GM03348 (cell line): ENCODE measurements around the gene GLMP.
"Not testable (repeated sequence)": the region's sequence is repeated elsewhere in the genome, so short reads cannot be mapped to it uniquely, and the experiment has no call there.

Experiments used
- DNase-seq: peaks from one replicate; pipeline ENCODE4 v3.0.0; 2012; ENCODE audit warnings: low spot score

Gene GLMP, protein sequence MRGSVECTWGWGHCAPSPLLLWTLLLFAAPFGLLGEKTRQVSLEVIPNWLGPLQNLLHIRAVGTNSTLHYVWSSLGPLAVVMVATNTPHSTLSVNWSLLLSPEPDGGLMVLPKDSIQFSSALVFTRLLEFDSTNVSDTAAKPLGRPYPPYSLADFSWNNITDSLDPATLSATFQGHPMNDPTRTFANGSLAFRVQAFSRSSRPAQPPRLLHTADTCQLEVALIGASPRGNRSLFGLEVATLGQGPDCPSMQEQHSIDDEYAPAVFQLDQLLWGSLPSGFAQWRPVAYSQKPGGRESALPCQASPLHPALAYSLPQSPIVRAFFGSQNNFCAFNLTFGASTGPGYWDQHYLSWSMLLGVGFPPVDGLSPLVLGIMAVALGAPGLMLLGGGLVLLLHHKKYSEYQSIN

DNA sequence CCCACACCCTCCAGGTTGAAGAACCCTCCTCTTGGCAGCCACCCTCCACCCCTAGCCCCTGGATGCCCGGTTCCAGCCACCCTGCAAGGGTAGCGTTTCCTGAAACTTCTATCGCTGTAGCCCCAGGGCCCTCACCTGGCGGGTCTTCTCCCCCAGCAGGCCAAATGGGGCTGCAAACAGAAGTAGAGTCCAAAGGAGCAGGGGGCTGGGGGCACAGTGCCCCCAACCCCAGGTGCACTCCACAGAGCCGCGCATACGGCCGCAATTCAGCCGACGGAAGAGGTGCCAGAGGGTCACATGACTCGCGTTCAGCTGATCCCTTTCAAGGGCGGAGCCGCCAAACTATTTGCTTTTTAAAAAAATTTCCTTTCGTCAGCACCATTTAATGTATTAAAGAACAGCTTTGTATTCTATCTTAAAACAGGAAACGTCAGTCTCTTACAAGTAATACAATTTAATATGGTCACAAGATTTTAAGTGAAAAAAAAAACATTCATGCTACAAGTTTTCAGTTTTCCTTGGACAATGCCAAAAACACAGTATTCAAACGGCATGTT lies at the start of gene GLMP:
GLMP (minus strand) TSS at position 289 of the 557 bp plus-strand sequence; CDS start at position 255, 34 bp downstream.
- DNase-seq = peak; percentile 87

DNA sequence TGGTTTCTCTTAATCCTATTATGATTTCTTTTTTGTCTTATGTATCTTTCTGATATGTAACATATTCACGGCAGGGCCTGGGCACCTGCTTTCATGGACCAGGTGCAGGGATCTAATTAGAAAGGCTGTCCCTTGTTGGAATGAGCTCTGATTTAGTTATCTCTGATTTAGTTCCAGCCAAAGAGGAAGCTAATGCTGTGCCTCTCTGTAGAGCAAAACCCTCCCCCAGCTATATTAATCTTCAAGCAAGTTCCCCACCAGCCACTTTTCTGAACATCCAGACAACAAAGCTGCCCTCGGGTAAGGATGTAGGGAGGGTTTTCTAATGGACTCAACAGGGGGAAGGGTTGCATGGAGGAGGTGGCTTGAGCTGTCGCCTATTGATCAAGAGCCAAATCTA lies 48.9 kb upstream of the GLMP start:
- DNase-seq = no peak

DNA sequence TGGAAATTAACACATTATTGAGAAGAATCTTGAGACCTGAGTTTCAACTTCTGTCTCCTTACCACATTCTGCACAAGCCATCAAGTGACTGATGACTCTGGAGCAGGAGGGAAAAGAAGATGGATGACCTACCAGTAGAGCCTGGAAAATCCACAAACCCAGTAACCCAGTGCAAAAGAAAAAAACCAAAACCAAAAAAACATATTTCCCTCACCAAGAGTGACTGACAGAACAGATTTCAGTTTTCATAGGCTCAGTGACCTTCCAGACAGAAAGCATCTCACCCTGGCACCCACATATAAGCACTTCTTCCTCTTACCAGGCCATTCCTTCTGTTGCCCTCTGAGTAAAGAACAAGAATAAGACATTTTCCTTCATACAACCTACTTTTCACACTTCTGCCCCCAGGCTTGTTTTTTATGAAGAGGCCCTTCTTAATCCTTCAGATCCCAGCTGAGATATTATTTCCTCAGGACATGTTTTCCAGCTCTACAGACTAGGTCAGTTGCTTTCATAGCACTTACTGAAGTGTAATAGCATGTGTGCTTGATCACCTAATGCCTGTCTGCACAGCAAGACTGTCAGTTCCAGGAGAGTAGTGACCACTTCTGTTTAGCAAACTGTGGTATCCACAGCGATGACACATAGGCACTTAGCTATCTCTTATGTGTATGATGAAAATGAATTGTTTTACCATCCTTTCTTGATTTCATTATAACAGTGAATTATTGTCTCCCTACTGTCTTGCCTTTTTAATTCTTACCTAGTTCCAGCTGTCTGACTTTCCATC lies 46.9 kb upstream of the GLMP start:
- no peak for DNase-seq

DNA sequence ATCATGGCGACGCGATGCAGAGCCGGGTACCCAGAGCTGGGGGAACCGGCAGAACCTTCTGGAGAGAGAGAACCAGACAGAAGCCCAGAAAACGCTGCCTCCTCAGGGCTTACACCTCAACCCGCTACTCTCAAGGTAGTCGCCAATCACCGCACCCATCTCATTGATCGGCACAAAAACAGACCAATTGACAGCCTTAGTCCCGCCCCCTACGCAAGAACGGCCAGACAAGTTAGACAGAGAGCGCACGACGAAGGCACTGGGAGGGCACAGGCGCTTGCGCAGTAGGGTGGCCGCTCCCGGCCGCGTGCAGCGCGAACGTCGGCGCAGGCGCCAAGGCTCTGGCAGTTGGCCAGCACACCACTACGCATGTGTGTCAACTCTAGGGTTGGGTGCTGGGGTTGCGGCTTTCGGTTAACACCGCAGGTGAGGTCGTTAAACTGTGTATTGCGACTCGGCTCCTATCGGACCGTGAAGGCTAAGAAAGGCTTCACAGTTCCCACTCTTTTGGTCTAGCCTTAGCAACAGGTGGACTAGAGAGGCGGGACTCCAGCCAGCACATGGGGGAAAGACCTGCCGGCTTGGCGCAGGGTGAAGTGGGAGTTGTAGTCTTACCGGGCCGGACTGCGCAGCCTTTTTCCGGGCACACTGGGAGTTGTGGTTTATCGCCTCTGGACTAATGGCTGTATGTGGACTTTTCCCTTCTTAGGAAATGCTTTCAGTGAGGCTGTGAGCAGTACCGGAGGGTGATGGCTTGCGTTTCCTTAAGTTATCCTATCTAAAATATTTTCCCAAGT lies 42.9 kb upstream of the GLMP start, which contains the start of the genes CCT3 and TSACC:
CCT3 (minus strand) TSS at position 113 of the 797 bp plus-strand sequence; CDS start at position 5, 108 bp downstream.
TSACC (plus strand) TSS at position 347 of the 797 bp plus-strand sequence. CDS start 1,232 bp downstream, outside the sequence.
- peak; percentile 99 for DNase-seq

DNA sequence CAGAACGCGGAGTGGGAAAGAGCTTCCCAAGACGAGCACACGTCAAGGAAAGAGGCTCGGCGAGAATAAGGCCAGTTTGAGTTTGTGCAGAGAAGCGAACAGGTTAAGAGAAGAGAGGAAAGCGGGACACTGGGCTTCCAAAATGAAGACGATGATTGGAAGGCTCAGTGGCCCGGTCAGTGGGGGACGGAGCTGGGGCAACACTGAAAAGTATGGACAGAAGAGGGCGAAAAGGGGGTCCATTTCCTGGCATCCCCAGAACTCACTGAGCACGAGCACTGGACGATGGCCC lies 42.4 kb upstream of the GLMP start:
- DNase-seq = no peak

DNA sequence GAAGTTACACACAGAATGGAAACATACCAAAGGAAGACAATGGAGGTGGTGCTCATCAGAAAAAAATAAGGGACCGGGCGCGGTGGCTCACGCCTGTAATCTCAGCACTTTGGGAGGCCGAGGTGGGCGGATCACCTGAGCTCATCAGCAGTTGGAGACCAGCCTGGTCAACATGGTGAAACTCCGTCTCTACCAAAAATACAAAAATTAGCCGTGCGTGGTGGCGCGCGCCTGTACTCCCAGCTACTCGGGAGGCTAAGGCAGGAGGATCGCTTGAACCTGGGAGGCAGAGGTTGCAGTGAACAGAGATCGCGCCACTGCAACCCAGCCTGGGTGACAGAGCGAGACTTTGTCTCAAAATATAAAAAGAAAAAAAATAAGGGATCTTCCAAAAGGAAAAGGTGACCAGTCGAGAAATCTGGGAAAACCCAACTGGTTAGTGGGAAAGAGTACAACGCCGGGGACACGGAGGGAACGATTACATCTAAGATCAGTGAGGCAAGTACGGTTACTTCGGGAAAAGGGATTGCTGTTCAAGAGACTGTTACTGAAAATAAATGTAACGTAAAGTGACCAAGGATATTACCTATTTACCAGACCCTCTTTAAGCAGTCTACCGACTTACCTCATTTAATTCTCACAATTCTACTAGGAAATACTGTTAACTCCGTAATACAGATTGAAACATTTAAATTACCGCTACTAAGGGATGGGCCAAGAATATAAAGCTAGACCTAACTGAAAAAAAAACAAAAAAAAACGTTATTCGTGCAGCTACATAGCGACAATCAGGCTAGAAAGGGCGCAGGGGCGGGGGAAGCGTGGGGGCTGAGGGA lies 41.8 kb upstream of the GLMP start:
- peak; percentile 13 for DNase-seq

DNA sequence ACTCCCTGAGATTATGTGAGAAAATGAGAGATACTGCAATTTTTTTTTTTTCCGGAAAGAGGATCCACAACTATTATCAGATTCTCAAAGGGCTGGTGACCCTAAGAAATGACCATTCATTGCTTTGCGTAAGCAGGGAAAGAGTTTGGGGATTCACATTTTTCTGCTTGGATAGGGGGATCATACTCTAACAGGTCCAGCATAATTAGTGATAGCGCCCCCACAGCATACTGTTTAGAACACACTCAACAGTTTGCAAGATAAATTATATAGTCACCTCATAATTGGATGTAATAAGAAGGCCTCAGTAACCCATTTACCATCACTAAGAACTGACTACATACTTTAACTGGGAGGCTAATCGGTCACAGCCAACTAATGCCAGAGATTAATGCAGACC lies 40.8 kb upstream of the GLMP start:
- DNase-seq = no peak

DNA sequence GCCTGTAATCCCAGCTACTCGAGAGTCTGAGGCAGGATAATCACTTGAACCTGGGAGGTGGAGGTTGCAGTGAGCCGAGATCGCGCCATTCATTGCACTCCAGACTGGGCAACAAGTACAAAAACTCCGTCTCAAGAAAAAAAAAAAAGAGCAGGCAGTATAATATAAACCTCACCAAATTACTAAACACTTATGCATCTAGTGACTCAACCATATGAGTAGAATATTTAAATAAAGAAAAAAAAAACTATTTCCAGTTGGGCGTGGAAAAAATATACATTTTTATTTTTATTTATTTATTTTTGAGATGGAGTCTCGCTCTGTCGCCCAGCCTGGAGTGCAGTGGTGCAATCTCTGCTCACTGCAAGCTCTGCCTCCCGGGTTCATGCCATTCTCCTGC lies 27.7 kb upstream of the GLMP start:
- DNase-seq = not testable (repeated sequence)

DNA sequence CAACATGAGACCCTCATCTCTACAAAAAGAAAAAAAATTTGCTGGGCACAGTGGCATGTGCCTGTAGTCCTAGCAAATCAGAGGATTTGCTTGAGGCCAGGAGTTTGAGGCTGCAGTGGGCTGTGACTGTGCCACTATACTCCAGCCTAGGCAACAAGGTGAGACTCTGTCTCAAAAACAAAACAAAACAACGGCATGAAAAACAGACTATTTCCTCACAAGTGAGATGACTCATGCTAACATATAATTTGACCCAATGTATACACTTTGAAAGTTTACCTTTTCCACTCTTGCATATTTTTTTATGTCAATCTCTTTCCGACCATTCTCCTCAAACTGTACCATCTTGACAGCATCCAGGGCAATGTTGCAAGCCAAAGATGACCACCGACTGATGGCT lies 25.1 kb upstream of the GLMP start:
- DNase-seq = no peak

DNA sequence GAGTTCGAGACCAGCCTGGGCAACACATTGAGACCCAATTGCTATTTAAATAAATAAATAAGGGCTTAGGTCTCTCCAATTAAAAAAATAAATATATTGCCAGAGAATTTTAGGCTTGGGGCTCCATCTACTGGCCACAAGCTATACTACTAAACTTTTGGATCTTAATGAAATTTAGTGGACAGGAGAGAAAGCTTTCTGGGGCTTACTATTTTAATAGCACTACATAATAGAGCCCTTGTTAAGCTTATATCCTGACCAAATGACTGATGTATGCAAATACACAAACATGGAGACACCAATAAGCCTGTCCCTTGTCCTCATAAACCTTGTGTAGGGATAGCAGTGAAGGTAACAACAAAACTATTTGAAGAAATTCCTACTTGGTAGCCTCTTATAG lies 24.2 kb upstream of the GLMP start:
- peak; percentile 51 for DNase-seq

DNA sequence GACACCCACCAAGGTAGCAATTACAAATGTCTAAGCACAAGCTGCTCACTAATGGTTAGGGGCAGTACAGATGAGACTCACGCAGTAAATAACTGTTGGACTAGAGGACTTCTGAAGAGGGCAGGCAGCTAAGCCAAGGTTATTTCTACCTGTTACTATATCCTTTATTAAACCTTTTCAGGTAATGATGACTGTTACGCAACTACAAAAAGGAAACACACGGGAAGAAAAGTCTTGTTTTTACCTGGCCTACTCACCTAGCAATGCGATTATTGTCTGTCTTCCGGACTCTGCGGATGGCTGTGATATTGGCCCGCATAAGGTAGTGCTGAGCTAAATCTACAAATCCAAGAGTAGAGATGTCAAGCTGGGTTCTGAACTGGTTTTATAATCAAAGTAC lies 21.4 kb upstream of the GLMP start:
- no peak for DNase-seq

DNA sequence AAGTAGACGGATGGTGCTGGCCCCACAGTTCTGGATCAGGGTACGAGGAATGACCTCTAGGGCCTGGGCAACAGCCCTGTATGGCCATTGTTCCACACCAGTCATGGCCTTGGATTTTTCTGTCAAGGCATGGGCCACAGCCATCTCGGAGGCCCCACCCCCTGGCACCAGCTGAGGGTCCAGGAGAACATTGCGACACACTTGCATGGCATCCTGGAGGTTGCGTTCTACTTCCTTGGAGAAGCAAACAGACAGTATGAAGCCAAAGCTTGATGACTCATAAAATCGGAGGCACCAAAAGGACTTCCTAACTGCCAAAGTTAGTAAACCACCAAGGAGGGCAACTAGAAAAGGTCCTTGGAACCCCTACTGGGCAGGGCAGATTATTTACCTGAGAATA lies 15.5 kb upstream of the GLMP start:
- peak; percentile 27 for DNase-seq

DNA sequence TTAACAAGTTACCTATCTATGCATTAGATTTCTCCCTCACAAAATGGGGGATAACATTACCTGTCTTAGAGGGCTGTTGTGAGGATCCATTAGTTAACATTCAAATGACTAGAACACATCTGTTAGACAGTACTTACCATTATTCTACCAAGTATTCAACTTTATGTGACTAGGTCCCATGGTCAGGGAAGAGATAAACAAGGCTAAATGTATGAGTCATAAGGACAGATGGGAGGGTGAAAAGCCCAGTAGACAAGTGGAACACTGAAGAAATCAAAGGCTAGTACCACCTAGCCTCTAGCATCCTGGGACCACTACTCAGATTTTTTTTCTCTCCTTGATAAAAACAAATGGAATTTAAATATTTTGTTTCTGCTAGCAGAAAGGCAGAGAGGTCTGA lies 12.6 kb upstream of the GLMP start:
- DNase-seq = peak; percentile 41

DNA sequence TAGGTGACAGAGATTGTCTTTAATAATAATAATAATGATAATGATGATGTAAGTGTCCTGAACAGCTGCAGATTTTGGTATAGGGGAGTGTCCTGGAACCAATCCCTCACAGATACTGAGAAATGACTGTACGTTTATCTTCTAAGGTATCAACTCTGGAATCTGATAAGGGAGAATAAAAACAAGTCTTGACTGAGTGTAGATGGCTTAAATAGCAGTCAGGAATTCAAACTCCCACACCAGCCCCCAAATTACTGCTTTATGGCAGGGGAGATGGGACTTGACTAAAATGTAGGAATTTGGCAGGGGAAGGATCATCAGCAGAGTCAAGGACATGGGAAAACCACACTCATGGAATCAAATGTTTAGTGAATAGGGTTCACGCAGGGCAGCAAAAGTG lies 9.7 kb upstream of the GLMP start:
- DNase-seq = no peak

DNA sequence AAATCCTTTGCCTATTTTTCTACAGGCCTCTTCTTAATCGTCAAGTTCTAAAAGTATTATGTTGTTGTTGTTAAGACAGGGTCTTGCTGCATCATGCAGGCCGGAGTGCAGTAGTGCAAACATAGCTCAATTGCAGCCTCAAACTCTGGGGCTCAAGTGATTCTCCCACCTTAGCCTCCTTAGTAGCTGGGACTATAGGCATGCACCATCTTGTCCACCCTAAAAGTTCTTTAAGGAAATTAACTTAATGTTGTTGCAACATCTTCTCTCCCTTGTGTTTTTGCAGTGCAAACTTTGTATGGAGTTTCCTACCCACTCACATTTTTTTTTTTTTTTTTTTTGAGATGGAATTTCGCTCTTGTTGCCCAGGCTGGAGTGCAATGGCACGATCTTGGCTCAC lies 7.8 kb upstream of the GLMP start:
- DNase-seq = no peak

DNA sequence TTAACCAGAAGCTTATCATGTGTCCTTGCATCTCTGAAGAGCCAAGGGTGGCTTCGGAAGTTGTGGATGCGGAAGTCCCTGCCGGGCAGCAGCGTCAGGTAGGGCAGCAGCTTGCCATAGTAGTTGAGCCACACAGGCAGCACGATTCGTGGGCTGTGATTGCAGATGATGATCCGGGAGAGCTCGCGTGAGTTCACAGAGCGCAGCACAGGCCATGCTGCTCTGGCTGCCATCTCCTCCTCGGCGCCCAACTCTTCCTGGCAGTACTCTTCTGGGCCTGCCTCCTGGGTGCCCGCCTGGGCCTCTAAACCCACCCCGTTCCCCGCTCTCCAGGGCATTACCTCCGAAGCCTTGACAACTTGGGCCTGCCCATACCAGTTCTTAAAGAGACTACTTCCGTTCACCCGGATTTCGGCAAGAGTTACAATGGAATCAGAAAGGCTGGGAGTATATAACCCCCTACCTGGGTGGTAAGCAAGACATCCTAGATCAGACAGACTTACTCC lies 3.4 kb upstream of the GLMP start, which contains the start of gene VHLL:
VHLL (minus strand) TSS at position 456 of the 506 bp plus-strand sequence; CDS start at position 338, 118 bp downstream.
- DNase-seq = no peak

DNA sequence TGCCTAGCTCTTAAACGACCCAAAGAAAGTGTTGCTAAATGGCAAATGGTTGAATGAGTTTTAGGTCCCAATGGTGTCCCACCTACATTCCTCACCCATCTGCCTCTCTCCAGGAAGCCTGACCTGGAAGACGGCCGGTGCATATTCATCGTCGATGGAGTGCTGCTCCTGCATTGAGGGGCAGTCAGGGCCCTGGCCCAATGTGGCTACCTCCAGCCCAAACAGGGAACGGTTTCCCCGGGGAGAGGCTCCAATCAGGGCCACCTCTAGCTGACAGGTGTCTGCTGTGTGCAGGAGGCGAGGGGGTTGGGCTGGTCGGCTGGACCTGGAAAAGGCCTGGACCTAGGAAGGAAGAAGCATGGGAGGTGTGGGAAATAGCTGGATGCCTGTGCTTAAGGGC lies 1.6 kb downstream of the GLMP start:
- no peak for DNase-seq

DNA sequence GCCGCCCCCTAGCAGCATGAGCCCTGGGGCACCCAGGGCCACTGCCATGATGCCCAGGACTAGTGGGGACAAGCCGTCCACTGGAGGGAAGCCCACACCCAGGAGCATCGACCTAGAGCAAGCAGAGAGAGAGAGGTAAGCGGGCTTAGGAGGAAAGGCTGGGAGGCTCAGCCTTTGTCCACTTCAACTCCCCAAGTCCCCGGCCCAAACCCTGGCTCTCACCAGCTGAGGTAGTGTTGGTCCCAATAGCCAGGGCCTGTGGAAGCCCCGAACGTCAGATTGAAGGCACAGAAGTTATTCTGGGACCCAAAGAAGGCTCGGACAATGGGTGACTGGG lies 2.4 kb downstream of the GLMP start:
- DNase-seq = no peak

DNA sequence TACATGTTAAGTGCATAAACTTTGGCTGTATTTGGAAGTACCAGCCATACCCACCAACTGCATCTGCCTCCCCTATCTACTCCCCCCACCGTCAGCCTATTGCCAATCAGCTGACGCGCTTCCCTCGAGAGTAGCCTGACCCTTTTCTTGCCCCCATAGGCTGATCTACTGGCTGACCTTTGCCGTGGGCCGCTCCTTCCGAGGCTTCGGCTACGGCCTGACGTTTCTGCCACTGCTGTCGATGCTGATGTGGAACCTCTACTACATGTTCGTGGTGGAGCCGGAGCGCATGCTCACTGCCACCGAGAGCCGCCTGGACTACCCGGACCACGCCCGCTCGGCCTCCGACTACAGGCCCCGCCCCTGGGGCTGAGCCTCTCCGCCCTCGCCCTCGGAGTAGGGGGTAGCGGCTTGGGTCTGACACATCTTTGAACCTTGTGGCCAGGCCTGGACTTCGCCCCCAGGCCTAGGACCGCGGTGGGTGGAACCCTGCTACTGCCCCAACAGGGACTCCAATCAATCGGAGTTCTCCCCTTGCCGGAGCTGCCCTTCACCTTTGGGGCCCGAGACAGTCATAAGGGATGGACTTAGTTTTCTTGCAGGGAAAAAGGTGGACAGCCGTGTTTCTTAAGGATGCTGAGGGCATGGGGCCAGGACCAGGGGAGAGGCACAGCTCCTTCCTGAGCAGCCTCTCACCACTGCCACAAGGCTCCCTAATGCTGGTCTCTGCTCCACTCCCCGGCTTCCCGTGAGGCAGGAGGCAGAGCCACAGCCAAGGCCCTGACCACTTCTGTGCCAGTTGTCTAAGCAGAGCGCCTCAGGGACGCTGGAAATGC lies 4.0 kb downstream of the GLMP start:
- DNase-seq = peak; percentile 91

DNA sequence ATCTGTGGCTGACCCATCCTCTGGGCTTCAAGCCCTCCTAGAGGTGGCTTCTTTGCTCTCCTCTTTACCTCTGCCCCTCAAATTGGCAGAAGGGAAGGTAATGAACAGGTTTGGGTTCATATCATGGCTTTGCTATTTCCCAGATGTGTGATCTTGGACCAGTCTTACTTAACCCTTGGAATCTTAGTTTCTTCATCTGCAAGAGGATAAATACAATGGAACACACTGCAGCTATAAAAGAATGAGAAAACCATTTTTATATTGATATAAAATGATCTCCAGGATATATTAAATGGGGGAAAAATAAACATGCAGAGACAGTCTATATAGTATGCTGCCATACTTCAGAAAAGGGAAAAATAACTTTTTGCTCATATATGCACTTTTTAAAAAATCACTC lies 5.6 kb downstream of the GLMP start:
- DNase-seq = no peak
